ENCODE data around the gene NAA38. TPM values are rescaled to one million over a fixed set of nuclear protein-coding genes. Genes with fewer than 3 reads are reported as not detected.

The NAA38 gene
- total RNA-seq, 1 donor from 2014 or later = 66.2 TPM

GRCh38 chr17:7818746-7819645, 38.4 kb downstream of the NAA38 start:
- H3K27ac Mint-ChIP-seq (ENCODE audit: unreplicated experiment) = no peak overlapping the region
- peaks cover 36% of the 10 kb centered on the region for H3K27me3 Mint-ChIP-seq (ENCODE audit: unreplicated experiment)
- H3K9me3 Mint-ChIP-seq (ENCODE audit: unreplicated experiment) = no peaks in the 10 kb centered on the region
- TF ChIP-seq CTCF (IDR thresholded peaks at IDR 0.05) = no peak
- no peak overlapping the region for H3K4me3 Mint-ChIP-seq (ENCODE audit: unreplicated experiment)
- no peak for DNase-seq (ENCODE audit: extremely low spot score, unreplicated experiment)
- H3K4me1 Mint-ChIP-seq (ENCODE audit: unreplicated experiment) = no peaks in the 10 kb centered on the region
- H3K36me3 Mint-ChIP-seq (ENCODE audit: unreplicated experiment) = no peaks in the 10 kb centered on the region

DNA sequence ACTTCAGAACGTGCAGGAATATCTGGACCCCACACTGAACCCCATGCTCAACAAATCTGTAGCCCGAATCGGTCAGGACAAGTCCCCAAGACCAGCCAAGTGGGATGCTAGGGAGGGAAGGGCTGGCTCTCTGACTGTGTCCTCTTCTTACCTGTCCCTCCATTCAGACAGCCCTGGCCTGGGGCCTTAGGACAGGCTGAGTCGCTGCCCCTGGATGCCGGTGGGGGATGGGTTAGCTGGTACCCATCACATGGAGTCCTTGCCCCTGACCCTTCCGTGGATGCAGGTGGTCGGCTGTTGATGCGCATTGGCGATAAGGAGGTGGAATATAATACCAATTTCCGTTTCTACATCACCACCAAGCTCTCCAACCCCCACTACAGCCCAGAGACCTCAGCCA, 39.3 kb downstream of the NAA38 start:
- Mint-ChIP-seq H3K4me1 (ENCODE audit: unreplicated experiment) (no peaks in the 10 kb centered on the region), H3K4me3 (ENCODE audit: unreplicated experiment) (no peak overlapping the region), H3K9me3 (ENCODE audit: unreplicated experiment) (no peaks in the 10 kb centered on the region), H3K36me3 (ENCODE audit: unreplicated experiment) (no peaks in the 10 kb centered on the region), H3K27me3 (ENCODE audit: unreplicated experiment) (peaks cover 30% of the 10 kb centered on the region), H3K27ac (ENCODE audit: unreplicated experiment) (no peak overlapping the region)
- no peak for TF ChIP-seq CTCF (IDR thresholded peaks at IDR 0.05)
- DNase-seq (ENCODE audit: extremely low spot score, unreplicated experiment) = no peak

GRCh38 chr17:7817643-7817964, 39.8 kb downstream of the NAA38 start:
- Mint-ChIP-seq H3K4me1 (ENCODE audit: unreplicated experiment) (no peaks in the 10 kb centered on the region), H3K9me3 (ENCODE audit: unreplicated experiment) (no peaks in the 10 kb centered on the region), H3K27ac (ENCODE audit: unreplicated experiment) (no peak overlapping the region), H3K36me3 (ENCODE audit: unreplicated experiment) (no peaks in the 10 kb centered on the region), H3K4me3 (ENCODE audit: unreplicated experiment) (no peak overlapping the region), H3K27me3 (ENCODE audit: unreplicated experiment) (peaks cover 33% of the 10 kb centered on the region)
- TF ChIP-seq CTCF (IDR thresholded peaks at IDR 0.05) = no peak
- DNase-seq (ENCODE audit: extremely low spot score, unreplicated experiment) = no peak

- TF ChIP-seq CTCF (IDR thresholded peaks at IDR 0.05) = no peak
- Mint-ChIP-seq H3K27ac (ENCODE audit: unreplicated experiment) (no peak overlapping the region), H3K27me3 (ENCODE audit: unreplicated experiment) (peaks cover 33% of the 10 kb centered on the region), H3K4me3 (ENCODE audit: unreplicated experiment) (no peak overlapping the region), H3K4me1 (ENCODE audit: unreplicated experiment) (no peaks in the 10 kb centered on the region), H3K9me3 (ENCODE audit: unreplicated experiment) (no peaks in the 10 kb centered on the region), H3K36me3 (ENCODE audit: unreplicated experiment) (no peaks in the 10 kb centered on the region)
- DNase-seq (ENCODE audit: extremely low spot score, unreplicated experiment) = no peak
These were observed 40.3 kb downstream of the NAA38 start for GRCh38 chr17:7816926-7817642.

- Mint-ChIP-seq H3K36me3 (ENCODE audit: unreplicated experiment) (no peaks in the 10 kb centered on the region), H3K27me3 (ENCODE audit: unreplicated experiment) (peaks cover 39% of the 10 kb centered on the region), H3K4me1 (ENCODE audit: unreplicated experiment) (no peaks in the 10 kb centered on the region), H3K9me3 (ENCODE audit: unreplicated experiment) (no peaks in the 10 kb centered on the region), H3K4me3 (ENCODE audit: unreplicated experiment) (no peak overlapping the region), H3K27ac (ENCODE audit: unreplicated experiment) (no peak overlapping the region)
- DNase-seq (ENCODE audit: extremely low spot score, unreplicated experiment) = no peak
- TF ChIP-seq CTCF (IDR thresholded peaks at IDR 0.05) = no peak
These were observed 42.4 kb downstream of the NAA38 start for GRCh38 chr17:7814969-7815368.

Data from osteocyte (in vitro differentiated cells).